ENCODE results near the gene RIT1.
"Not testable (repeated sequence)": the region's sequence is repeated elsewhere in the genome, so short reads cannot be mapped to it uniquely, and the experiment has no call there.

RIT1 gene

DNA sequence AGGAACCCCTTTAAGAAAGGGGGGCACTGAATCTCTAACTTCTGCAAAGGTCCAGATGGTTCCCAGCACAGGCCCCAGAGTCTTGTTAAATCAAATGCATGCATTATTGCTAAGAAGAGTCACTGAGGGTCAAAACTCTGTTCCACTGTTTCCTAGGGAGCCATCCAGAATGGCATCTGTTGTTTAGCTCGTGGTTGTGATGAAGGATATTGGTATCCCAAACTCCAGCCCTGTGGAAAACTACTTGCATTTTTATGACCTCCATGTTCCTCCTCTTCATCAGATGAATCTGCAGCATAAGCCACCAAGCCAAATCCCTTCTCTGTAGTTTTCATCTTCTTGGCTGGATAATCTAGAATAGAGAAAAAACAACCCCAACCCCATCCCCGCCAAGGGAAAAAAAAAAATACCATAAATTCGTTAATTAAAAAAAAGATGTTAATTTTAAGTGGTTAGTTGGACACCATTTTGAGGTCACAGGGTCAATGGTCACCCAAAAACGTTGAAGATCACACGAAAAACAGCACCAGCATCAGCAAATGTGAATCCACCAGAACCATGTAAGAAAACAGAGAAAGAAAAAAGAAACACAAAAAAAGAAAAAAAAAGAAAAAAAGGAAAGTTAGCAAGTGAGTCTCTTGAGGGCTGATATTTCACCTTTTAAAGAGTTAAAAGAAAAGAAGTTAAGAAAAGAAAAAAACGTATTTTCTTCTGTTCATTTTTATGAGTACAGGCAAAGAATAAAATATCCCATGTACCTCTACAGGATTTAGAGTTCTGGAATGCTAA lies 3.0 kb upstream of the RIT1 start:
- Histone ChIP-seq H3K9me3 (ENCODE audit: control insufficient read depth, low read length) (no peaks in the 10 kb centered on the region), H3K36me3 (ENCODE audit: control insufficient read depth, insufficient read depth, low read length) (peaks cover 49% of the 10 kb centered on the region), H3K27me3 (ENCODE audit: control insufficient read depth, insufficient read depth, low read length, poor library complexity, severe bottlenecking) (no peaks in the 10 kb centered on the region), H3K4me1 (ENCODE audit: control insufficient read depth, insufficient read depth, low read length) (peaks cover 4% of the 10 kb centered on the region), H3K27ac (ENCODE audit: insufficient read depth, low read depth, low read length, poor library complexity, severe bottlenecking) (no peak overlapping the region), H3K4me3 (ENCODE audit: insufficient read depth, low read depth, low read length) (no peak overlapping the region)
- WGBS, 2 experiments, result 95 to 100% methylated on average over 3 to 4 of the region's 6 CpGs

DNA sequence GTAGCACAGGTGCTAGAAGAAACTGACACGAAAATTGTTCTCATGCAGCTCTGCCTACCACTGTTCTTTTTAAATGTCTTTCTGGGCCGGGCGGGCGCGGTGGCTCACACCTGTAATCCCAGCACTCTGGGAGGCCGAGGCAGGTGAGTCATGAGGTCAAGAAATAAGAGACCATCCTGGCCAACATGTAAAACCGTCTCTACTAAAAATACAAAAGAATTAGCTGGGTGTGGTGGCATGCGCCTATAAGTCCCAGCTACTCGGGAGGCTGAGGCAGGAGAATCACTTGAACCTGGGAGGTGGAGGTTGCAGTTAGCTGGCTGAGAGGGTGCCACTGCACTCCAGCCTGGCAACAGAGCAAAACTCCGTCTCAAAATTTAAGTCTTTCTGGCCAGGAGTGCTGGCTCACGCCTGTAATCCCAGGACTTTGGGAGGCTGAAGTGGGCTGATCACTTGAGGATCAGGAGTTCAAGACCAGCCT lies 947 bp upstream of the RIT1 start:
- H3K36me3 ChIP-seq (ENCODE audit: control insufficient read depth, insufficient read depth, low read length), result peaks cover 37% of the 10 kb centered on the region
- H3K4me1 ChIP-seq (ENCODE audit: control insufficient read depth, insufficient read depth, low read length), result peaks cover 4% of the 10 kb centered on the region
- WGBS, 2 experiments, result 91 to 92% methylated on average over 11 of the region's 11 CpGs
- no peak overlapping the region for H3K27ac ChIP-seq (ENCODE audit: insufficient read depth, low read depth, low read length, poor library complexity, severe bottlenecking)
- H3K9me3 ChIP-seq (ENCODE audit: control insufficient read depth, low read length), result no peaks in the 10 kb centered on the region
- no peak overlapping the region for H3K4me3 ChIP-seq (ENCODE audit: insufficient read depth, low read depth, low read length)
- H3K27me3 ChIP-seq (ENCODE audit: control insufficient read depth, insufficient read depth, low read length, poor library complexity, severe bottlenecking), result no peaks in the 10 kb centered on the region

DNA sequence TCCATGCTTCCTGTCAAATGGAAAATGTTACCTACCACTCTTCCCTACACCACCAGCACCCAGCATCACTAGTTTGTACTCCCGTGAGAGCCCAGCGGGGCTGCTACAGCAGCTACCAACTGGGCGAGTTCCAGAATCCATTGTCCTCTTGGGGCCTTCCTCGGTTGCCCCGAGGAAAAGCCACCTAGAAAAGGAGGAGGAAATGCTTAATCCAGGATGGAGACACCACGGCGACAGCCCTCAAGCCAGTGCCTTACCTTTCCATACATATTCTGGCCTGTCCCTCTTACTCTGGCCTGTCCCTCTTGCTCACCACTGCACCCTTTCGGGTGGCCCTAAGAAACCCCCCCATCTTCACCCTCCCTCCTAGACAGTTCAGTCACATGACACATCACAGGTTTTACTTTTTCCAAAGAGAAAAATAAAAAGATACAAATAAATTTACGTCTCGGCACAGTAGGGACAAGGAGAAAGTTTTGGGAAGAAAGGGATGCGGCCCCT lies 478 bp downstream of the RIT1 start:
- H3K9me3 ChIP-seq (ENCODE audit: control insufficient read depth, low read length), result no peaks in the 10 kb centered on the region
- peak overlapping the region; percentile 82 for H3K4me3 ChIP-seq (ENCODE audit: insufficient read depth, low read depth, low read length)
- H3K36me3 ChIP-seq (ENCODE audit: control insufficient read depth, insufficient read depth, low read length), result peaks cover 32% of the 10 kb centered on the region
- peaks cover 4% of the 10 kb centered on the region for H3K4me1 ChIP-seq (ENCODE audit: control insufficient read depth, insufficient read depth, low read length)
- H3K27ac ChIP-seq (ENCODE audit: insufficient read depth, low read depth, low read length, poor library complexity, severe bottlenecking), result peak overlapping the region; percentile 72
- no peaks in the 10 kb centered on the region for H3K27me3 ChIP-seq (ENCODE audit: control insufficient read depth, insufficient read depth, low read length, poor library complexity, severe bottlenecking)
- 6 to 7% methylated on average over 9 to 11 of the region's 11 CpGs for WGBS, 2 experiments

- H3K4me1 ChIP-seq (ENCODE audit: control insufficient read depth, insufficient read depth, low read length), result peaks cover 4% of the 10 kb centered on the region
- 87 to 96% methylated on average over 4 of the region's 4 CpGs for WGBS, 2 experiments
- H3K27ac ChIP-seq (ENCODE audit: insufficient read depth, low read depth, low read length, poor library complexity, severe bottlenecking), result no peak overlapping the region
- peaks cover 35% of the 10 kb centered on the region for H3K36me3 ChIP-seq (ENCODE audit: control insufficient read depth, insufficient read depth, low read length)
- H3K9me3 ChIP-seq (ENCODE audit: control insufficient read depth, low read length), result no peaks in the 10 kb centered on the region
- no peaks in the 10 kb centered on the region for H3K27me3 ChIP-seq (ENCODE audit: control insufficient read depth, insufficient read depth, low read length, poor library complexity, severe bottlenecking)
- peak overlapping the region; percentile 82 for H3K4me3 ChIP-seq (ENCODE audit: insufficient read depth, low read depth, low read length)
These were observed 1.3 kb downstream of the RIT1 start for GRCh38 chr1:155909894-155910293.

DNA sequence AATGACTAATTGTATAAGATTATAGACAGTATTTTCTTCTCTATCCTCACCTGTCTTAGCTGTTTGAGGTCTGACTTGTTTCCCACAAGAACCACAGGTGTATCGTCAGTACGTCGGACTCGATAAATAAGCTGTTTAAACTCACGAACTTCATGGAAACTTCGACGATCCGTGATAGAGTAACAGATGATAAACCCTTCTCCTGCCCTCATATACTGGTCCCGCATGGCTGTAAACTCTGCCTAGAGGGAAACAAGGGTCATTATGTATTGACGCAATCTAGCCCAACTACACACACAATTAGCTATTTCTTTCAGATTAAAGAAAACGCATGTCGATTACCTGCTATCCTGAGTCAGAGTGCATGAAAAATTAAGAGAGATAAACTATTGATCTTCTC lies 6.9 kb downstream of the RIT1 start:
- Histone ChIP-seq H3K27me3 (ENCODE audit: control insufficient read depth, insufficient read depth, low read length, poor library complexity, severe bottlenecking) (no peaks in the 10 kb centered on the region), H3K4me1 (ENCODE audit: control insufficient read depth, insufficient read depth, low read length) (no peaks in the 10 kb centered on the region), H3K9me3 (ENCODE audit: control insufficient read depth, low read length) (no peaks in the 10 kb centered on the region), H3K36me3 (ENCODE audit: control insufficient read depth, insufficient read depth, low read length) (peaks cover 45% of the 10 kb centered on the region), H3K4me3 (ENCODE audit: insufficient read depth, low read depth, low read length) (no peak overlapping the region), H3K27ac (ENCODE audit: insufficient read depth, low read depth, low read length, poor library complexity, severe bottlenecking) (no peak overlapping the region)
- 94 to 96% methylated on average over 12 of the region's 12 CpGs for WGBS, 2 experiments

- Histone ChIP-seq H3K27ac (ENCODE audit: insufficient read depth, low read depth, low read length, poor library complexity, severe bottlenecking) (no peak overlapping the region), H3K9me3 (ENCODE audit: control insufficient read depth, low read length) (no peaks in the 10 kb centered on the region), H3K36me3 (ENCODE audit: control insufficient read depth, insufficient read depth, low read length) (peaks cover 43% of the 10 kb centered on the region), H3K4me1 (ENCODE audit: control insufficient read depth, insufficient read depth, low read length) (no peaks in the 10 kb centered on the region), H3K27me3 (ENCODE audit: control insufficient read depth, insufficient read depth, low read length, poor library complexity, severe bottlenecking) (no peaks in the 10 kb centered on the region), H3K4me3 (ENCODE audit: insufficient read depth, low read depth, low read length) (no peak overlapping the region)
- WGBS, 2 experiments, result 95 to 98% methylated on average over 4 of the region's 4 CpGs
These were observed 11.0 kb downstream of the RIT1 start for GRCh38 chr1:155900161-155900560.

DNA sequence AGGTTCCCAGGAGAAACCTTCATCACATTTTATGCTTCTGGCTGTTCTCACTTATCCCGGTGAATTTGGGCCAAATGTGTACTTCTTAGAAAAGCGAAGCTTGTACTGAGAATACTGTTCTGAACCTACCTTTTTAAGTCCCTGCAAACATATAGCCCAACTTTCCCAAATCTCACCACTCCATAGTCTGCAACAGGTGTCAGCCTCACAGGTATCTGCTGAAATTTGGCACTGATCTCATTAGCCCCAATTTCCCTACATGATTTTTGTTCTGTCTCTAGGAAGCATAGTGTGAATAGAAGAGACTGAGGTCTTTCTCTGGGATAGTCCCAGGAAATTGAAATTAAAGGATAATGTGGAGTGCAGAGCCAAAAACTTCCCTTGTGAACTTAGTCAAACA lies 11.5 kb downstream of the RIT1 start:
- Histone ChIP-seq H3K9me3 (ENCODE audit: control insufficient read depth, low read length) (no peaks in the 10 kb centered on the region), H3K36me3 (ENCODE audit: control insufficient read depth, insufficient read depth, low read length) (peaks cover 40% of the 10 kb centered on the region), H3K27ac (ENCODE audit: insufficient read depth, low read depth, low read length, poor library complexity, severe bottlenecking) (no peak overlapping the region), H3K4me1 (ENCODE audit: control insufficient read depth, insufficient read depth, low read length) (no peaks in the 10 kb centered on the region), H3K4me3 (ENCODE audit: insufficient read depth, low read depth, low read length) (no peak overlapping the region), H3K27me3 (ENCODE audit: control insufficient read depth, insufficient read depth, low read length, poor library complexity, severe bottlenecking) (no peaks in the 10 kb centered on the region)
- 95 to 99% methylated on average over 2 of the region's 2 CpGs for WGBS, 2 experiments

DNA sequence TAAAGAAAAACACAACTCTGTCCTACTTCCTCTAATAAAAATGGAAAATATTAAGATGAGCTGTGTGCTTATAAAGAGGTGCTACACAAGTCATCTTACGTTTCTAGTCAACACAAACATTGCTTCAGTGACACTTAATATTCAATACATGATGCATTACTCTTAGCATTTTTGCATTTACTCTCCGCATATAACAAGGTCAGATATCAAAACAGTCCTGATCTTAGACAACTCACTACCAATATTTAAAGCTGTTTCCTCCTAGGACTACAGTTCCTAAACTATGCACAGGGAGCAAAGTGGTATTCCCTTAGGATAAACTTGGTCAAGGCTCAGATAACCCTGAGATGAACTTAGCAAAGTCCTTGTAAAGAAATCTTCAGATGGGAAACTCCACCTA lies 12.3 kb downstream of the RIT1 start:
- Histone ChIP-seq H3K4me3 (ENCODE audit: insufficient read depth, low read depth, low read length) (no peak overlapping the region), H3K9me3 (ENCODE audit: control insufficient read depth, low read length) (no peaks in the 10 kb centered on the region), H3K4me1 (ENCODE audit: control insufficient read depth, insufficient read depth, low read length) (no peaks in the 10 kb centered on the region), H3K36me3 (ENCODE audit: control insufficient read depth, insufficient read depth, low read length) (peaks cover 32% of the 10 kb centered on the region), H3K27ac (ENCODE audit: insufficient read depth, low read depth, low read length, poor library complexity, severe bottlenecking) (no peak overlapping the region), H3K27me3 (ENCODE audit: control insufficient read depth, insufficient read depth, low read length, poor library complexity, severe bottlenecking) (no peaks in the 10 kb centered on the region)
- WGBS, 2 experiments, result 95 to 98% methylated on average over 2 of the region's 2 CpGs

GRCh38 chr1:155897746-155898145 lies 13.4 kb downstream of the RIT1 start:
- Histone ChIP-seq H3K27me3 (ENCODE audit: control insufficient read depth, insufficient read depth, low read length, poor library complexity, severe bottlenecking) (no peaks in the 10 kb centered on the region), H3K4me1 (ENCODE audit: control insufficient read depth, insufficient read depth, low read length) (no peaks in the 10 kb centered on the region), H3K27ac (ENCODE audit: insufficient read depth, low read depth, low read length, poor library complexity, severe bottlenecking) (no peak overlapping the region), H3K36me3 (ENCODE audit: control insufficient read depth, insufficient read depth, low read length) (peaks cover 28% of the 10 kb centered on the region), H3K9me3 (ENCODE audit: control insufficient read depth, low read length) (no peaks in the 10 kb centered on the region), H3K4me3 (ENCODE audit: insufficient read depth, low read depth, low read length) (no peak overlapping the region)
- WGBS, 2 experiments, result 100% methylated on average over 1 of the region's 1 CpG

DNA sequence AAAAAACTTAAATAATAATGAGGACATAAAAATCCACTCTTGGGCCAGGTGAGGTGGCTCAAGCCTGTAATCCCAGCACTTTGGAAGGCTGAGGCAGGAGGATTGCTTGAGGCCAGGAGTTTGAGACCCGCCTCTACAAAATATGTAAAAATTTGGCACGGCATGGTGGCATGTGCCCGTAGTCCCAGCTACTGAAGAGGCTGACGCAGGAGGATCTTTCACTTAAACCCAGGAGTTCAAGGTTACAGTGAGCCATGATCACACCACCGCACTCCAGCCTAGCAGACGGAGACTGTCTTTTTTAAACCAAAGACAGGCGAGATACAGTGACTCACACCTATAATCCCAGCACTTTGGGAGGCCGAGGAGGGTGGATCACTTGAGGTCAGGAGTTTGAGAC lies 14.7 kb downstream of the RIT1 start:
- H3K4me3 ChIP-seq (ENCODE audit: insufficient read depth, low read depth, low read length); H3K27me3 ChIP-seq (ENCODE audit: control insufficient read depth, insufficient read depth, low read length, poor library complexity, severe bottlenecking); H3K9me3 ChIP-seq (ENCODE audit: control insufficient read depth, low read length); H3K4me1 ChIP-seq (ENCODE audit: control insufficient read depth, insufficient read depth, low read length); H3K27ac ChIP-seq (ENCODE audit: insufficient read depth, low read depth, low read length, poor library complexity, severe bottlenecking): not testable (repeated sequence)
- peaks cover 28% of the 10 kb centered on the region for H3K36me3 ChIP-seq (ENCODE audit: control insufficient read depth, insufficient read depth, low read length)
- WGBS, 2 experiments, result 89 to 94% methylated on average over 8 of the region's 8 CpGs

Measured in ectodermal cell (in vitro differentiated cells).